COLO668 (cell line): Measurements from ENCODE around the gene DNAJC9.
"Not testable (repeated sequence)": the region's sequence is repeated elsewhere in the genome, so short reads cannot be mapped to it uniquely, and the experiment has no call there.

Experiments used
- DNase-seq: peaks from one replicate; lab custom pipeline; 2025; ENCODE audit not compliant: unreplicated experiment; lab: John Stamatoyannopoulos, UW

Gene DNAJC9

DNA sequence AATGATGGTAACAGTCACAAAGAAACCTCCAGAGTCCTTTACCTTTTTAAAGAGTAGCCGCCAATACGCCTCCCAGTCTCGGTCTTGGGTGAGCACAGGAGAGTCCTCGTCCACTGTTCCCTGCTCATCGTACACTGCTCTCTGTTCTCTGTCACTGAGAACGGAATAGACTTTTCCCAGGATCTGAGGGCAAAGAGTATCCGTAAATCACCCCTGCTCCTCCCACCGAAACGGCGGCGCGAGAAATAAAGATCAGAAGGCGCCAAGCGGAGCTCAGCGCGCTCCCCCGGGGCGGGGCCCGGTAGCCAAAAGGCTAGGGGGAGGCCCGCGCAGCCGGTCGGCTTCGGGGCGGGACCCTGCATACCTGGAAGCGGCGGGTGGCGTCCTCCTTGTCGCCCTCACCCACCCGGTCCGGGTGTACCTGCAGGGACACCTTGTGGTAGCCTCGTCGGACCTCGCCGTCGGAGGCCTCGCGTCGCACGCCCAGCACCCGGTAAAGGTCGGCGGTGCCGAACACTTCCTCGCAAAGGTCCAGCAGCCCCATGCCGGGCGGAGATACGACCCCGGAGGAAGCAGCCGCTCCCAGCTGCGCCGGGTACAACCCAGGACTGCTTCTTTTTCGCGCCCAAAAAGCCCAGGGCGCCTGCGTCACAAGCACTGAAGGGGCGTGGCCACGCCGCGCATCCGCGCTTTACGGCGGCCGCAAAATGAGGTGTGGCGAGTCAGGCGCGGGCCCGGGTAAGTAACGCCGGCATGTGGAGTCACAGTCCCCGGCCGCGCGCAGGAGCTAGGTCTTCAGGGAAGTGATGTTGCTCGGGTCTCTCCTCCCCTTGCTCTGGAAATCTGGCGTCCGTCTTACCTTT lies at the start of gene DNAJC9:
Gene DNAJC9 (minus strand): TSS at position 610 of the 863 bp plus-strand sequence. CDS start 66 bp downstream, at position 544.
- DNase-seq: peak; percentile 94

- DNase-seq: no peak
Observed at GRCh38 chr10:73293461-73293860, 46.4 kb upstream of the DNAJC9 start.

GRCh38 chr10:73289958-73290357 lies 42.9 kb upstream of the DNAJC9 start:
- no peak for DNase-seq

- DNase-seq: no peak
Observed at GRCh38 chr10:73287441-73287840, 40.4 kb upstream of the DNAJC9 start.

- DNase-seq: no peak
Observed at GRCh38 chr10:73281097-73281496, 34.0 kb upstream of the DNAJC9 start.

DNA sequence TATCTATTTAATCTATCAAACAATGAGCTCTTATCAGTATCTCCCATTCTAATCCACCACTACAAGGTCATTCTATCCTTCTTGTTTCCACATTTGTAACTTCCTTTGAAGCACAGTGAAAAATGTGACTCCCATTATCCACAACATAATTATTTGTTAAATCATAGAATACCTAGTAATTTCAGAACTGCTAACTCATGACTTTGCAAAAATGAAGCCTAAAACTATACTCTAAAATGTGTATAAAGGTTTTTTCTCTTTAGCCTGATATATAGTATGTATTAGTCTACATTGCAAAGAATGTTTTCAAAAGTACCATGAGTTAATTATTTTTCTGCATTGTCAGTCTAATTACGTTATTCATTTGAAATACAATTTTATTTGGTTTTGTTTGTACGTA lies 17.4 kb upstream of the DNAJC9 start:
- no peak for DNase-seq

- DNase-seq: no peak
Observed at GRCh38 chr10:73263693-73264347, 16.8 kb upstream of the DNAJC9 start.

DNA sequence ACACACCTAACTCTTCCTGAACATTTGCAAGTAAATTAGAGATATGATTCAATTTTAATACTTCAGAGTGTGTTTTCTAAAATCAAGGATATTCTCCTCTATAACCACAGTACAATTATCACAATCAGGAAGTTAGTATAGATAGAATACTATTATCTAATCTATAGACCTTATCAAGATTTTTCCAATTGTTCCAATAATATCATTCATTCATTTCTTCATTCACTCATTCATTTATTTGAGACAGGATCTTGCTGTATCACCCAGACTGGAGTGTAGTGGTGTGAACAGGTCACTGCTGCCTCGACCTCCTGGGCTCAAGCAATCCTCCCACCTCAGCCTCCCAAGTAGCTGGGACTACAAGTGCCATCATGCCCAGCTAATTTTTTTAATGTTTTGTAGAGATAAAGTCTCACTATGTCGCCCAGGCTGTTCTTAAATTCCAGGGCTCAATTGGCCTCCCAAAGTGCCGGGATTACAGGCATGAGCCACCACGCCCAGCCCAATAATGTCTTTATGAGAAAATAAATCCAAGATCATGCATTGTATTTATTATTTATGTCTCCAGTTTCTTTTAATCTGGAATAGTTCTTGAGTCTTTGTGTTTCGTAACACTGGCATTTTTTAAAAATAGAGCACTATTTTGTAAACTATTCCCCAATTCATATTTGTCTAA lies 16.0 kb upstream of the DNAJC9 start:
- no peak for DNase-seq

- no peak for DNase-seq
Observed at GRCh38 chr10:73262105-73262730, 15.2 kb upstream of the DNAJC9 start.

DNA sequence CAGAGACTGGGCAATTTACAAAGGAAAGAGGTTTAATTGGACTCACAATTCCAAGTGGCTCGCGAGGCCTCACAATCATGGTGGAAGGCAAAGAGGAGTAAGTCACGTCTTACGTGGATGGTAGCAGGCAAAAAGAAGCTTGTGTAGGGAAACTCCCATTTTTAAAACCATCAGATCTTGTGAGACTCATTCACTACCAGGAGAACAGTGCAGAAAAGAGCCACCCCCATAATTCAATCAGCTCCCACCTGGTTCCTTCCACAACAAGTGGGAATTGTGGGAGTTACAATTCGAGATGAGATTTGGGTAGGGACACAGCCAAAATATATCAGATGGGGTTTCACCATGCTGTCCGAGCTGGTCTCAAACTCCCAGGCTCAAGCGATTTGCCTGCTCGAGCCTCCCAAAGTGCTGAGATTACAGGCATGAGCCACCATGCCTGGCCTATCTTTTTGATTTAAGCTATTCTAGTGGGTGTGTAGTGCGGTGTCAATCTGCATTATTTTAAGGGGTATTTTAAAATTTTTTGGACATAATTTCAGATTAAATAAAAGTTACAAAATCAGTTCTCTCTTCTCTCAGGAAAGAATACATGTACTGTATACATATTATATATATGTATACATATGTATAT lies 14.4 kb upstream of the DNAJC9 start:
- no peak for DNase-seq

DNA sequence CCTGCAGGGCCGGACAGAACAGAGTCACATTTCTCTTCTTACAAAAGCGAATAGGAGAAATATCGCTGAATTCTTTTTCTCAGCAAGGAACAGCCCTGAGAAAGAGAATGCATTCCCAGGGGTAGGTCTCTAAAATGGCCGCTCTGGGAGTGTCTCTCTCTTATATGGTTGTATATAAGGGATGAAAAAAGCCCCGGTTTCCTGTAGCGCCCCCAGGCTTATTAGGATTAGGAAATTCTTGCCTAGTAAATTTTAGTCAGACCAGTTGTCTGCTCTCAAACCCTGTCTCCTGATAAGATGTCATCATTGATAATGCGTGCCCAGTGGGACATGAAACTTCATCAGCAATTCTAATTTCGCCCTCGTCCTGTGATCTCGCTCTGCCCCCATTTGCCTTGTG lies 11.6 kb upstream of the DNAJC9 start:
- DNase-seq: not testable (repeated sequence)

DNA sequence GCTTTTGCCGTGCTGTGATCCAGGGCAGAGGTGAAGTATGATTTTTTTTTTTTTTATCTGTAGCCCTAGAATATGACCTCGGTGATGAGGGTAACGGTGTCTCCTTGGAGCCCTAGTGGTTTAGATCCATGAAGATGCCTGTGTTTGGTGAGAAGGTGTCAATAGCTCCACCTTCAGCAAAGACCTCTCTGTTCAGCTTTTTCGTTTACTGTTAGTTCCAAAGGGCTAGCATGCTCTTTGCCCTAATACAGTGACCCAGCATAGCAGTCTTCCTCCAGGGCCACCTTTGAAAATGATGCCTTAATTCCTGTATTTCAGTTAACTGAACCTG lies 6.1 kb upstream of the DNAJC9 start:
- DNase-seq: no peak

DNA sequence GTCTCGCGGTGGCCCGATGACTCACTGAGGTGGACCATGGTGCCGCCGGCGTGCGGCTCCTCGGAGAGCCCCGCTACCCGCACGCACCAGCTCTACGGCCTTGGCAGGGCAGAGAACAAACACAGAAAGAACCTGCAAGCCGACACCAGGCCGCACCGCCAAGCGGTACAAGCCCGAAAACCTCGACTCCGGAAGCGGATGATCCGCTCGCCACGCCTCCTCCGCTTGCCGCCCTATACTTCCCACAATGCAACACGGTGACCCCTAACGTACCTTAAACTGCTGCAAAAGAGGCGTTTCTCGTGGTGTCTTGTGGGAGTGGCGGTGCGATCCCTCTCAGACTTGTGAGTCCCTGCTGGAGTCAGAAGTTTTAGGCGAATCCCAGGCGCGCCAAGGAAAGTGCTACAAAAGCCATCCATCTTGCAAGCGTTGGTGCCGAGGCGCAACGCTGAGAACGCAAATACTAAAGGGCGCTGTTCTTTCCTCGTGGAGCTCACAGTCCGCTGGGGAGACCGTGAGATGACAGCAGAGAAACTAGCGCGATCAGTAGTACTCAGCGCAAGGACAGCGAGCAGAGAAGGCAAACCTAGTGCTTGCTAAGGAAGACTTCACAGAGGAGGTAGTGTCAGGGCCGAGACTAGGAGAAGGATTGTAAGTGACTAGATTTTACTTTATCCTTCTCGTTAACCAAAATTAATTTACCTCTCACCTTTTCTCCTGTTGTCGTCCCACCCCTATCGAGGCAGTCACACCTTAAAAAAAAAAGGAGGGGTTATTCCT lies 5.6 kb upstream of the DNAJC9 start, which contains the start of gene MRPS16:
Gene MRPS16 (minus strand): TSS at position 200 of the 780 bp plus-strand sequence. CDS start 162 bp downstream, at position 38.
- peak; percentile 88 for DNase-seq

- DNase-seq: peak; percentile 16
Observed at GRCh38 chr10:73251683-73252444, 4.8 kb upstream of the DNAJC9 start.

DNA sequence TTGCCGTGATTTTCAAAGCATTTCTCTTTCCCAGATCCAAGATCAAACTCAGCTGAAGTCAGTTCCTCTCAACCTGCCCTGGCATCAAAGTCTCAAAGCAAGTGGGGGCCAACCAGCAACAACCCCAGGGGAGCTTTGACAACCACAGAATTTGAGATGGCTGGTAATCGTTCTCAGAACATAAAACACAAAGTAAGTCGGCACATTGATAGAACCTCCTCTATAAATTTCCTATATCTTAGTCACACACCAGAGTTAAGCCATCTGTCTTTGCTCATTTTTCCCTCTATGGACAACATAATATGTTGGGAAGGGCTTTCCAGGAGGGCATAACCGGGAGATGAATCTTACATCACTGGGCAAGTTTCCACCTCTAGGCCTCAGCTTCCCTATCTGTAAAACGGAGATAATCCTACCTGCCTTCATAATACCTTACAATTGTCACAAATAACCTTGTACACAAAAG lies 1.2 kb upstream of the DNAJC9 start:
- no peak for DNase-seq

- no peak for DNase-seq
Observed at GRCh38 chr10:73247509-73248258, 629 bp upstream of the DNAJC9 start.

GRCh38 chr10:73246322-73246645 lies 771 bp downstream of the DNAJC9 start:
- DNase-seq: no peak

DNA sequence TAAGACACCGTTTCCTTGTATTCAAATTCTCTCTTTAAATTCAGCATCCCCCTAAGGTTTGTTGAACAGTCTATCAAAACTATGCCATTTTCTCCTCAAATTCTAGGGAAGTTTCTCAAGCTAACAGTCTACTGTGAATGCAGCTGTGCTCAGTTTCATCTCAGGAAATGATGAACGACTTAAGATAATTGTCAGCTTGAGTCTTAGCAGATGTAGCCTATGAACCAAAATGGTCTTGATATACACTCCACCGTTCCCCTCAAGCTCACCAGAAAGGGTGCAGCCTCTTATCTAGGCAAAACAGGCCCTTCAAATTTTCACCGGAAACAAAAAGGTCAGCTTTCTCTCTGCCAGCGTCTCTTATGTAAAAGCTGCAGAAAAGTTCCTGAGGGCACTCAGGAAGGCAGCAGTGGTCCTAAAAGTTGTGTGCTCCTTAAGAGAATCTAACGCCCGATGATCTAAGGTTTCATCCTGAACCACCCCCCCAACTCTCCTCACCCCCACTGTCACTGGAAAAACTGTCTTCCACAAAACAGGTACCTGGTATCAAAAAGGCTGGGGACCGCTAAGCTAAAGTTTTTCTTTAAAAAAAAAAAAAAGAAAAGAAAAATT lies 2.1 kb downstream of the DNAJC9 start:
- DNase-seq: no peak
